Adrenal gland (tissue), 12 donors: ENCODE data around the gene PPP1R14D. TPM values are rescaled to one million over a fixed set of nuclear protein-coding genes. Genes with fewer than 3 reads are reported as not detected.

Experiments
- DNase-seq, 7 donors: peaks; one replicate each; pipeline ENCODE4 v3.0.0-alpha.2; 2019 to 2020
- H3K27ac ChIP-seq, 5 donors: fragments of 200-600 bp; sonication (generic) in 4 of 5; 1 replicate in 3 of 5; 2 replicates in 2 of 5; pipeline versions ENCODE4 v1.5.1 to v1.8.0; 2016 to 2020; ENCODE audit warnings: mild to moderate bottlenecking in 1 of 5
- H3K27me3 ChIP-seq: fragments of 200-600 bp; 2 replicates; pipeline ENCODE4 v1.8.0; 2021
- H3K36me3 ChIP-seq, 2 donors: fragments of 200-600 bp; replicated peaks in 1 of 2; 1 replicate in 1 of 2; 2 replicates in 1 of 2; pipeline versions ENCODE4 v1.5.1 to v1.8.0; 2018 to 2022
- H3K4me1 ChIP-seq, 2 donors: fragments of 200-600 bp; replicated peaks in 1 of 2; 1 replicate in 1 of 2; 2 replicates in 1 of 2; pipeline versions ENCODE4 v1.5.1 to v1.8.0; 2018 to 2021
- H3K4me3 ChIP-seq, 4 donors: fragments of 200-600 bp; sonication (generic) in 3 of 4; one replicate each; pipeline ENCODE4 v1.5.1; 2016 to 2018
- H3K9me3 ChIP-seq, 3 donors: fragments of 200-600 bp; sonication (generic) in 1 of 3; replicated peaks in 1 of 3; 1 replicate in 2 of 3; 2 replicates in 1 of 3; pipeline versions ENCODE4 v1.5.1 to v1.8.0; 2016 to 2021
- CTCF ChIP-seq, 6 experiments: fragments of 450-650 bp in 4 of 6; fragments of 200-600 bp in 2 of 6; sonication (generic) in 1 of 6; IDR thresholded peaks; 1 replicate in 5 of 6; 2 replicates in 1 of 6; pipeline versions ENCODE4 v1.5.1 to v1.8.0; 2016 to 2021; ENCODE audit warnings: antibody characterized with exemption in 6 of 6, mild to moderate bottlenecking in 2 of 6, moderate library complexity in 1 of 6
- POLR2A ChIP-seq, 2 donors: fragments of 450-650 bp; IDR thresholded peaks; one replicate each; pipeline ENCODE4 v1.6.1; 2017; ENCODE audit warnings: antibody characterized with exemption in 2 of 2, mild to moderate bottlenecking in 2 of 2, moderate library complexity in 1 of 2
- WGBS, 4 donors: extraction: QIAGEN DNeasy Blood & Tissue Kit in 2 of 4; methylation state at CpG; one replicate each; pipeline versions ENCODE4 v1.1.5 to v1.1.7; 2013 to 2017; 5-methylcytosine and 5-hydroxymethylcytosine counted together
- intact Hi-C, 2 donors: fragments of 100-400 bp; cut with DNase I; formaldehyde crosslinking; loops; one replicate each; pipeline versions ENCODE4 v1.14.1 to v1.15.0; 2022 to 2023
- polyA plus RNA-seq, 3 donors: library from polyadenylated mRNA; stranded (reverse); fragments of 200-250 nt in 2 of 3; fragments of 350-450 nt in 1 of 3; fragmentation: Illumina TruSeq in 1 of 3; extraction: RNeasy Lipid Tissue Mini Kit (QIAGEN cat#74804) in 1 of 3; gene quantifications; one replicate each; pipeline ENCODE4 v1.2.3, GENCODE V29; 2013 to 2014
- total RNA-seq, 9 donors: library from RNA; depleted of rRNA in 4 of 9; stranded (reverse); fragments of >200 nt in 4 of 9; fragments of 120-200 nt in 1 of 9; fragmentation: NEBNext Ultra II Directional in 1 of 9; extraction: Animal tissue kit (Norgen Biotek cat#: 25700) in 1 of 9; gene quantifications; one replicate each; pipeline versions ENCODE4 v1.1.0 to v1.2.4, GENCODE V29; 2013 to 2023
- donor health status: healthy with polysubstance abuse.
- donor health status: Bipolar disorder and iron deficiency.
- donor health status: DM: yes; HTN: yes; CAD: no.
- donor health status: DM: no; HTN: no; CAD: no.
- donor health status: DM: no; HTN: no; CAD: no.
- donor health status: DM: yes; HTN: yes; CAD: no.

PPP1R14D gene
- total and polyA plus RNA-seq, 12 donors, result not detected

- TF ChIP-seq CTCF (IDR thresholded peaks at IDR 0.05), result no peak
- TF ChIP-seq POLR2A (IDR thresholded peaks at IDR 0.05), result no peak
- H3K27me3 ChIP-seq, result peaks cover 27% of the 10 kb centered on the region
- DNase-seq, result no peak
- H3K4me3 ChIP-seq, result peak overlapping the region in 1 of 4 donors; percentile 57
- H3K27ac ChIP-seq, result no peak overlapping the region
- WGBS, 4 donors, result 52 to 68% (median 55%) methylated on average over 12 of the region's 12 CpGs
- H3K4me1 ChIP-seq, result peaks cover 7 to 15% of the 10 kb centered on the region in 2 donors
- intact Hi-C loops, result no loop called here
- no peaks in the 10 kb centered on the region for H3K9me3 ChIP-seq
- no peaks in the 10 kb centered on the region for H3K36me3 ChIP-seq
Measured at GRCh38 chr15:40845036-40845435, 16.5 kb upstream of the PPP1R14D start.

DNA sequence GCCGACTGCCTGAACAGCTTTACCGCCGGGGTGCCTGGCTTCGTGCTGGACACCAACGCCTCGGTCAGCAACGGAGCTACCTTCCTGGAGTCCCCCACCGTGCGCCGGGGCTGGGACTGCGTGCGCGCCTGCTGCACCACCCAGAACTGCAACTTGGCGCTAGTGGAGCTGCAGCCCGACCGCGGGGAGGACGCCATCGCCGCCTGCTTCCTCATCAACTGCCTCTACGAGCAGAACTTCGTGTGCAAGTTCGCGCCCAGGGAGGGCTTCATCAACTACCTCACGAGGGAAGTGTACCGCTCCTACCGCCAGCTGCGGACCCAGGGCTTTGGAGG, 16.2 kb upstream of the PPP1R14D start:
- WGBS, 4 donors, result 0 to 12% (median 3%) methylated on average over 5 to 28 of the region's 28 CpGs
- intact Hi-C loops, result no loop called here
- H3K9me3 ChIP-seq, result no peaks in the 10 kb centered on the region
- peaks cover 27% of the 10 kb centered on the region for H3K27me3 ChIP-seq
- TF ChIP-seq CTCF (IDR thresholded peaks at IDR 0.05) (no peak), POLR2A (IDR thresholded peaks at IDR 0.05) (no peak)
- peaks cover 7 to 15% of the 10 kb centered on the region in 2 donors for H3K4me1 ChIP-seq
- DNase-seq, result no peak
- H3K27ac ChIP-seq, result no peak overlapping the region
- H3K4me3 ChIP-seq, result peak overlapping the region in 2 of 4 donors; percentile 15 to 57
- H3K36me3 ChIP-seq, result no peaks in the 10 kb centered on the region

DNA sequence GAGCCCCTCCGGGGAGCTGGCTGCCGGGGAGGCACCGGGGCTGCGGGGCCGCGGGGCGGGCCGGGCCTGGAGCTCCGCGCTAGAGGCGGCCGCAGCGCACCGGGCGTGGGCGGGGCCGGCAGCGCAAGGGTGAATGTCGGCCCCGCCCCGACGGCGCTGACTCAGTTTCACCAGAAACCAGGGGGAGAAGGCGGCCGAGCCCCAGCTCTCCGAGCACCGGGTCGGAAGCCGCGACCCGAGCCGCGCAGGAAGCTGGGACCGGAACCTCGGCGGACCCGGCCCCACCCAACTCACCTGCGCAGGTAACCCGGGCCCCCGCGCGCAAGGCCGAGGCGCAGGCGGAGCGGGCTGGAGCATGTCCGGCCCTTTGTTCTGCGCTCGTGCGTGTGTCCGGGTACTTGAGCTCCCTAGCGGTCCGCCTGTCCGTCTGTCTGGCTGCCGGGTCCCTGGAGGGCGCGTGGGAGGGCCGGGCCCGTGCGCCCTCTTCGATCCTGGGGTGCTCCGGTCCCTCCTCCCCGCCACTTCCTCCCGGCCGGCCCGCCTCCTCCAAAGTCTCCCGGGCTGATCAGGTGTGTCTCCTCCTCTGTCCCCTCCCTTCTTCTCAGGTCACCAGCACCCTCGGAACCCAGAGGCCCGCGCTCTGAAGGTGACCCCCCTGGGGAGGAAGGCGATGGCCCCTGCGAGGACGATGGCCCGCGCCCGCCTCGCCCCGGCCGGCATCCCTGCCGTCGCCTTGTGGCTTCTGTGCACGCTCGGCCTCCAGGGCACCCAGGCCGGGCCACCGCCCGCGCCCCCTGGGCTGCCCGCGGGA, 15.6 kb upstream of the PPP1R14D start, which contains the start of gene SPINT1:
Gene SPINT1 (plus strand): TSS at position 164 of the 811 bp plus-strand sequence. CDS start 507 bp downstream, at position 671.
- Histone ChIP-seq H3K9me3 (no peaks in the 10 kb centered on the region), H3K4me3 (peak within 1 kb of the TSS in 2 of 4 donors; percentile 15 to 57), H3K4me1 (peaks cover 7 to 15% of the 10 kb centered on the region in 2 donors), H3K36me3 (no peaks in the 10 kb centered on the region), H3K27ac (no peak within 1 kb of the TSS), H3K27me3 (peaks cover 27% of the 10 kb centered on the region)
- intact Hi-C loops, result no loop called here
- TF ChIP-seq POLR2A (IDR thresholded peaks at IDR 0.05) (no peak), CTCF (IDR thresholded peaks at IDR 0.05) (no peak)
- DNase-seq, result no peak
- WGBS, 4 donors, result 1 to 2% (median 1%) methylated on average over 13 to 89 of the region's 89 CpGs

DNA sequence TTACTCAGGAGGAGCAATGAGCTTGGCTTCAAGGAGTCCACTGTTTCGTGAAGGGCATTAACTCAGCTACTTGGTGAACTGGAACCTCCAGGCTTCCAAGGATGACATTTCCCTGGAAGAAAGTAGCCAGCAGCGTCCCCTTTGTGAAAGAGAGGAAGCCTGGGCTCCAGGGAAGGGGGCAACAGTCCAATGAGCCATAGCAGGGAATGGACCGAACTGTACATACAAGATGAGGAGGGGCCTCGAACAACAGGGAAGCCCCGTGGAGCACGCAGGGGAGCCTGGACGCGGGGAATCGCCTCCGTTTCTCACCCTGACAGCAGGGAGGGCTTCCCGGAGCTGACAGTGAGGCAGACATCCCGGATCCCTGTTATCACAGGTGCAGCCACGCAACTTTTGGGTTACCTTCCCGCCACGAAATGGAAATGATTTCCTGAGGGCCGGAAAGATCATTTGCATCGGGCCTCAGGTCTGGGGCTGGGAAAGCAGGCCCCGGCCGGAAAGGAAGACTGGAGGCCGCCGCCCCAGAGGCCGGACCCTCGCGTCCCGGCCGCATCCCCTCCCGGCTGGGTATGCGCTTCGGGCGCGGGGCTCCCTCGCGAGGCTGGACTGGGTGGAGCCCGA, 14.9 kb upstream of the PPP1R14D start:
- Histone ChIP-seq H3K9me3 (no peaks in the 10 kb centered on the region), H3K27me3 (peaks cover 27% of the 10 kb centered on the region), H3K4me1 (peaks cover 7 to 15% of the 10 kb centered on the region in 2 donors), H3K4me3 (peak overlapping the region in 1 of 4 donors; percentile 57), H3K36me3 (no peaks in the 10 kb centered on the region), H3K27ac (no peak overlapping the region)
- no peak for TF ChIP-seq CTCF (IDR thresholded peaks at IDR 0.05)
- no peak for TF ChIP-seq POLR2A (IDR thresholded peaks at IDR 0.05)
- intact Hi-C loops, result no loop called here
- WGBS, 4 donors, result 27 to 64% (median 45%) methylated on average over 2 to 34 of the region's 34 CpGs
- DNase-seq, result no peak
